Left ventricle myocardium inferior (tissue), 1 donor: ENCODE data around the gene ADAMTS12. TPM values are rescaled to one million over a fixed set of nuclear protein-coding genes. Genes with fewer than 3 reads are reported as not detected.

ENCODE experiments used
- DNase-seq: peaks from one replicate; pipeline ENCODE4 v3.0.0-alpha.2; 2020
- H3K27ac ChIP-seq: fragments of 200-600 bp; replicated peaks from 2 replicates; pipeline ENCODE4 v1.8.0; 2021
- H3K27me3 ChIP-seq: fragments of 200-600 bp; 2 replicates; pipeline ENCODE4 v1.8.0; 2021; ENCODE audit warnings: low read depth
- H3K36me3 ChIP-seq: fragments of 200-600 bp; 2 replicates; pipeline ENCODE4 v1.8.0; 2021
- H3K4me1 ChIP-seq: fragments of 200-600 bp; 2 replicates; pipeline ENCODE4 v1.8.0; 2021
- H3K4me3 ChIP-seq: fragments of 200-600 bp; 2 replicates; pipeline ENCODE4 v1.8.0; 2021; ENCODE audit warnings: mild to moderate bottlenecking, moderate library complexity
- H3K9me3 ChIP-seq: fragments of 200-600 bp; replicated peaks from 2 replicates; pipeline ENCODE4 v1.8.0; 2021
- CTCF ChIP-seq: fragments of 200-600 bp; IDR thresholded peaks from 2 replicates; pipeline ENCODE4 v1.8.0; 2021; ENCODE audit warnings: antibody characterized with exemption, mild to moderate bottlenecking, borderline replicate concordance
- intact Hi-C: fragments of 100-400 bp; cut with micrococcal nuclease; formaldehyde crosslinking; loops from one replicate; pipeline ENCODE4 v1.11.0; 2022
- total RNA-seq: library from RNA; stranded (reverse); fragmentation: NEBNext Ultra II Directional; extraction: Animal tissue kit (Norgen Biotek cat#: 25700); gene quantifications from one replicate; pipeline ENCODE4 v1.2.1, GENCODE V29; 2021
- donor health status: DM: no; HTN: yes; CAD: no; lungs with severe emphysema.

ADAMTS12 gene
- total RNA-seq, 1 donor from 2014 or later, result 0.85 TPM

- no peak for TF ChIP-seq CTCF
- intact Hi-C loops, result no loop called here
- H3K27me3 ChIP-seq, result no peaks in the 10 kb centered on the region
Measured at GRCh38 chr5:33761139-33761538, 130.7 kb downstream of the ADAMTS12 start.

GRCh38 chr5:33758737-33759136, 133.1 kb downstream of the ADAMTS12 start:
- TF ChIP-seq CTCF, result no peak
- H3K36me3 ChIP-seq, result no peaks in the 10 kb centered on the region
- DNase-seq, result no peak
- intact Hi-C loops, result no loop called here
- H3K4me3 ChIP-seq, result no peak overlapping the region
- no peaks in the 10 kb centered on the region for H3K9me3 ChIP-seq
- H3K4me1 ChIP-seq, result no peaks in the 10 kb centered on the region
- no peaks in the 10 kb centered on the region for H3K27me3 ChIP-seq
- H3K27ac ChIP-seq, result no peak overlapping the region

More at GRCh38 chr5:33761139-33761538, 130.7 kb downstream of the ADAMTS12 start:
- no peak overlapping the region for H3K27ac ChIP-seq
- no peak overlapping the region for H3K4me3 ChIP-seq
- H3K4me1 ChIP-seq, result no peaks in the 10 kb centered on the region
- no peaks in the 10 kb centered on the region for H3K36me3 ChIP-seq
- H3K9me3 ChIP-seq, result no peaks in the 10 kb centered on the region
- no peak for DNase-seq

- H3K9me3 ChIP-seq, result no peaks in the 10 kb centered on the region
Measured at GRCh38 chr5:33756491-33756890, 135.3 kb downstream of the ADAMTS12 start.

GRCh38 chr5:33755231-33755630, 136.6 kb downstream of the ADAMTS12 start:
- no peak overlapping the region for H3K27ac ChIP-seq
- no peaks in the 10 kb centered on the region for H3K27me3 ChIP-seq
- H3K9me3 ChIP-seq, result no peaks in the 10 kb centered on the region
- no peaks in the 10 kb centered on the region for H3K36me3 ChIP-seq
- no peaks in the 10 kb centered on the region for H3K4me1 ChIP-seq
- intact Hi-C loops, result no loop called here
- TF ChIP-seq CTCF, result no peak
- no peak for DNase-seq
- no peak overlapping the region for H3K4me3 ChIP-seq

More at GRCh38 chr5:33756491-33756890, 135.3 kb downstream of the ADAMTS12 start:
- Histone ChIP-seq H3K4me1 (no peaks in the 10 kb centered on the region), H3K36me3 (no peaks in the 10 kb centered on the region), H3K4me3 (no peak overlapping the region), H3K27me3 (no peaks in the 10 kb centered on the region), H3K27ac (no peak overlapping the region)
- no peak for TF ChIP-seq CTCF
- no peak for DNase-seq
- intact Hi-C loops, result no loop called here

GRCh38 chr5:33753704-33754103, 138.1 kb downstream of the ADAMTS12 start:
- H3K36me3 ChIP-seq, result no peaks in the 10 kb centered on the region
- no peaks in the 10 kb centered on the region for H3K4me1 ChIP-seq
- TF ChIP-seq CTCF, result no peak
- intact Hi-C loops, result no loop called here
- no peaks in the 10 kb centered on the region for H3K9me3 ChIP-seq
- H3K27me3 ChIP-seq, result no peaks in the 10 kb centered on the region
- H3K27ac ChIP-seq, result no peak overlapping the region
- no peak overlapping the region for H3K4me3 ChIP-seq
- DNase-seq, result no peak

GRCh38 chr5:33748754-33749153, 143.0 kb downstream of the ADAMTS12 start:
- Histone ChIP-seq H3K9me3 (no peaks in the 10 kb centered on the region), H3K4me1 (no peaks in the 10 kb centered on the region), H3K27me3 (no peaks in the 10 kb centered on the region), H3K4me3 (no peak overlapping the region), H3K27ac (no peak overlapping the region), H3K36me3 (no peaks in the 10 kb centered on the region)
- intact Hi-C loops, result no loop called here
- no peak for TF ChIP-seq CTCF
- DNase-seq, result no peak
